Sigmoid colon (tissue), 7 donors: Measurements from ENCODE around the gene CHTF8. TPM values are rescaled to one million over a fixed set of nuclear protein-coding genes. Genes with fewer than 3 reads are reported as not detected.
"Not testable (repeated sequence)": the region's sequence is repeated elsewhere in the genome, so short reads cannot be mapped to it uniquely, and the experiment has no call there.

Experiments
- DNase-seq: peaks from one replicate; pipeline ENCODE4 v3.0.0-alpha.2; 2019
- H3K27ac ChIP-seq, 4 donors: fragments of 200-600 bp; sonication (generic); one replicate each; pipeline ENCODE4 v1.5.1; 2016 to 2019; ENCODE audit warnings: mild to moderate bottlenecking in 1 of 4
- H3K27me3 ChIP-seq, 3 donors: fragments of 200-600 bp; sonication (generic); one replicate each; pipeline ENCODE4 v1.5.1; 2019; ENCODE audit warnings: mild to moderate bottlenecking in 1 of 3
- H3K36me3 ChIP-seq, 4 donors: fragments of 200-600 bp; sonication (generic); one replicate each; pipeline ENCODE4 v1.5.1; 2016 to 2019
- H3K4me1 ChIP-seq, 4 donors: fragments of 200-600 bp; sonication (generic); one replicate each; pipeline ENCODE4 v1.5.1; 2017 to 2019
- H3K4me3 ChIP-seq, 4 donors: fragments of 200-600 bp; sonication (generic); one replicate each; pipeline ENCODE4 v1.5.1; 2017 to 2019; ENCODE audit warnings: mild to moderate bottlenecking in 2 of 4, moderate library complexity in 1 of 4
- H3K9me3 ChIP-seq, 4 donors: fragments of 200-600 bp in 3 of 4; sonication (generic) in 3 of 4; one replicate each; pipeline versions ENCODE4 v1.5.1 to v1.6.1; 2013 to 2019
- EP300 ChIP-seq, 4 donors: sonication (generic); formaldehyde crosslinking; IDR thresholded peaks; one replicate each; pipeline ENCODE4 v1.6.1; 2017; ENCODE audit warnings: antibody characterized with exemption in 4 of 4
- POLR2A ChIP-seq, 2 donors: fragments of 450-650 bp; IDR thresholded peaks; one replicate each; pipeline ENCODE4 v1.6.1; 2016; ENCODE audit warnings: antibody characterized with exemption in 2 of 2, mild to moderate bottlenecking in 2 of 2, moderate library complexity in 2 of 2
- POLR2AphosphoS5 ChIP-seq, 4 donors: sonication (generic); formaldehyde crosslinking; IDR thresholded peaks; one replicate each; pipeline ENCODE4 v1.6.1; 2017; ENCODE audit warnings: antibody characterized with exemption in 4 of 4
- WGBS, 2 donors: extraction: QIAGEN DNeasy Blood & Tissue Kit; methylation state at CpG; one replicate each; pipeline ENCODE4 v1.1.7; 2013; 5-methylcytosine and 5-hydroxymethylcytosine counted together
- intact Hi-C: fragments of 100-400 bp; cut with DNase I; formaldehyde crosslinking; loops from one replicate; pipeline ENCODE4 v1.15.1; 2023
- polyA plus RNA-seq, 3 donors: library from polyadenylated mRNA; stranded (reverse); fragments of 200-250 nt; gene quantifications; one replicate each; pipeline ENCODE4 v1.2.3, GENCODE V29; 2013
- total RNA-seq, 4 donors: library from RNA; depleted of rRNA; stranded (reverse); fragments of >200 nt; gene quantifications; one replicate each; pipeline ENCODE4 v1.1.0, GENCODE V29; 2016
- TF ChIP-seq, protein P1 (sequence below), 4 experiments: fragments of 450-650 bp in 3 of 4; fragments of 200-600 bp in 1 of 4; IDR thresholded peaks; one replicate each; pipeline ENCODE4 v1.5.1; 2016 to 2019; ENCODE audit warnings: antibody characterized with exemption in 4 of 4, mild to moderate bottlenecking in 3 of 4, moderate library complexity in 2 of 4
- donor health status: healthy with polysubstance abuse.
- donor health status: Bipolar disorder and iron deficiency.
- donor health status: healthy.

The CHTF8 gene
- total and polyA plus RNA-seq, 7 donors = 46.3 to 79.2 (median 61.9) TPM

DNA sequence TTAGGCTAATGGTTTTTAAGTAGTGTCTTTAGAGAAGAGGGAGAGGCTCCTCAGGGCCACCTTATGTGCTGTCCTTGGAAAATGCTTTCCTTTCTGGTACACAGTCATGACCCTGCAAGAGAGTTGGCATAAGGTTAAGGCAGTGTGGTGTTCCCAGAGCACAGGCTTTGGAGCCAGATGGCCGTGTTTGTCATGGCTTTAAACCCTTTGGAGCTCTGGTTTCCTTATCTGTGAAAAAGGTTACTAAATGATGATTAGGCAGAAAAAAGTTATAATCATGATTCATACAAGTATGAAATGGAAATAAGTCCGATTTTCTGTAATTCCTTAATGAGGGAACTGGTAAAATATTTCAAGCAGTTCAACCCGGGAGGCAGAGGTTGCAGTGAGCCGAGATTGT lies 13.3 kb upstream of the CHTF8 start:
- Histone ChIP-seq H3K9me3 (no peaks in the 10 kb centered on the region), H3K4me3 (no peak overlapping the region), H3K4me1 (no peaks in the 10 kb centered on the region), H3K36me3 (peaks cover 7 to 81% (median 39%) of the 10 kb centered on the region in 4 donors), H3K27ac (no peak overlapping the region), H3K27me3 (no peaks in the 10 kb centered on the region)
- DNase-seq = no peak
- intact Hi-C loops = no loop called here
- TF ChIP-seq POLR2A (IDR thresholded peaks at IDR 0.05) = no peak
- no peak for TF ChIP-seq EP300 (IDR thresholded peaks at IDR 0.05)
- TF ChIP-seq, protein P1, sequence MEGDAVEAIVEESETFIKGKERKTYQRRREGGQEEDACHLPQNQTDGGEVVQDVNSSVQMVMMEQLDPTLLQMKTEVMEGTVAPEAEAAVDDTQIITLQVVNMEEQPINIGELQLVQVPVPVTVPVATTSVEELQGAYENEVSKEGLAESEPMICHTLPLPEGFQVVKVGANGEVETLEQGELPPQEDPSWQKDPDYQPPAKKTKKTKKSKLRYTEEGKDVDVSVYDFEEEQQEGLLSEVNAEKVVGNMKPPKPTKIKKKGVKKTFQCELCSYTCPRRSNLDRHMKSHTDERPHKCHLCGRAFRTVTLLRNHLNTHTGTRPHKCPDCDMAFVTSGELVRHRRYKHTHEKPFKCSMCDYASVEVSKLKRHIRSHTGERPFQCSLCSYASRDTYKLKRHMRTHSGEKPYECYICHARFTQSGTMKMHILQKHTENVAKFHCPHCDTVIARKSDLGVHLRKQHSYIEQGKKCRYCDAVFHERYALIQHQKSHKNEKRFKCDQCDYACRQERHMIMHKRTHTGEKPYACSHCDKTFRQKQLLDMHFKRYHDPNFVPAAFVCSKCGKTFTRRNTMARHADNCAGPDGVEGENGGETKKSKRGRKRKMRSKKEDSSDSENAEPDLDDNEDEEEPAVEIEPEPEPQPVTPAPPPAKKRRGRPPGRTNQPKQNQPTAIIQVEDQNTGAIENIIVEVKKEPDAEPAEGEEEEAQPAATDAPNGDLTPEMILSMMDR (IDR thresholded peaks at IDR 0.05) = no peak
- no peak for TF ChIP-seq POLR2AphosphoS5 (IDR thresholded peaks at IDR 0.05)
- WGBS, 2 donors = 86 to 90% methylated on average over 4 of the region's 4 CpGs

DNA sequence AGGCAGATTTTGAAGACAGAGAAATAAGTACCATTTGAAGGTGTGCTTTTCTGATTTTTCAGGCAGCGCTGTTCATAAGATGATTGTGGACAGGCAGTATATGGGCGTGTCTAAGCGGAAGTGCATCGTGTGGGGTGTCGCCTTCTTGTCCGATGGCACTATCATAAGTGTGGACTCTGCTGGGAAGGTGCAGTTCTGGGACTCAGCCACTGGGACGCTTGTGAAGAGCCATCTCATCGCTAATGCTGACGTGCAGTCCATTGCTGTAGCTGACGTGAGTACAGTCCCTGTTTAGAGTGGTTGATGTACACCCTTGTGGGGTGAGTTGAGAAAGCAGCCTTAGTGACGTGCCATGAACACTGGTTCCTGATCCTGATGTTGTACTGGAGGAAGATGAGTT lies 10.7 kb upstream of the CHTF8 start:
- no peaks in the 10 kb centered on the region for H3K27me3 ChIP-seq
- peaks cover 12 to 91% (median 42%) of the 10 kb centered on the region in 4 donors for H3K36me3 ChIP-seq

DNA sequence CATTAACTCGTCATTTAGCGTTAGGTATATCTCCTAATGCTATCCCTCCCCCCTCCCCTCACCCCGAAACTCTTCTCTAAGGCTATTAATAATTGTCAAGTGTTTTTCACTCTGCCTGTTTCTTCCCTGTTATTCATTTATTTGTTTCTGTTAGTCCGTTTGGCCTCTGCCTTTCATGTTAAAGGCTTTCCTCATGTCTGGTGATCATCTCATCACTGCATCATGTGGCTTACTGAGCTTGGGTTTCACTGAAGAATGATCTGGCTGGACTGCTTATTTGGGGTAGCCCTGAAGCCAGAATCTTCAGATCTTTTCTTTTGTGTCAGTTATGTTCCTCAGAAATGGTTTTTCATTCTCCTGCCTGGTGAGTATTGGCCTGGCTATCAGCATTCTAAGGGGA lies 9.5 kb upstream of the CHTF8 start:
- peaks cover 12 to 97% (median 40%) of the 10 kb centered on the region in 4 donors for H3K36me3 ChIP-seq
- WGBS, 2 donors = 91 to 93% methylated on average over 4 of the region's 4 CpGs
- intact Hi-C loops = no loop called here

More for the DNA sequence above, 10.7 kb upstream of the CHTF8 start:
- 48 to 84% methylated on average over 11 of the region's 11 CpGs for WGBS, 2 donors
- Histone ChIP-seq H3K27ac (no peak overlapping the region), H3K4me1 (no peaks in the 10 kb centered on the region), H3K4me3 (no peak overlapping the region), H3K9me3 (no peaks in the 10 kb centered on the region)
- TF ChIP-seq, protein P1 (IDR thresholded peaks at IDR 0.05) = no peak
- TF ChIP-seq EP300 (IDR thresholded peaks at IDR 0.05) = no peak
- no peak for TF ChIP-seq POLR2A (IDR thresholded peaks at IDR 0.05)
- TF ChIP-seq POLR2AphosphoS5 (IDR thresholded peaks at IDR 0.05) = no peak
- intact Hi-C loops = no loop called here
- no peak for DNase-seq

DNA sequence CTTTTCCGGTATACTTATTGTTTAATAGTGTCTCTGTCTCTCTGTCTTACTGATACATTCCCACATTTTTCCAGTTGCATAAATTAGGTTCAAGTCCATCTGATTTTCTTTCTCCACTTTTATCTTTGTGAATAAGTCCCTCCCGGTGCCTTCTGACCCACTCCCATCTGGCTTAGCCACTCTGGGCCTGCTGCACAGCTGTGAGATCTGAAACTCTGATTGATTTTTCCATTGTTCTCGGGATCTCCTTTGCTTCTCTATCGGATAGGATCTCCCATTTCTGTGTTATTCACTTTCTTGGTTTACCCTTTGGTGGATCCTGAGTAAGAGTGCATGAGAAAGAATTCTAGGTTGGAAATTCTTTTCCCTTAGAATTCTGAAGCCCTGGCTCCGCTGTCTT lies 8.6 kb upstream of the CHTF8 start:
- intact Hi-C loops = no loop called here
- Histone ChIP-seq H3K27ac (no peak overlapping the region), H3K27me3 (no peaks in the 10 kb centered on the region), H3K4me3 (no peak overlapping the region), H3K4me1 (no peaks in the 10 kb centered on the region), H3K9me3 (no peaks in the 10 kb centered on the region), H3K36me3 (peaks cover 12 to 96% (median 40%) of the 10 kb centered on the region in 4 donors)
- 94 to 97% methylated on average over 5 of the region's 5 CpGs for WGBS, 2 donors
- TF ChIP-seq, protein P1 (IDR thresholded peaks at IDR 0.05) = no peak
- TF ChIP-seq EP300 (IDR thresholded peaks at IDR 0.05) = no peak
- no peak for TF ChIP-seq POLR2A (IDR thresholded peaks at IDR 0.05)
- TF ChIP-seq POLR2AphosphoS5 (IDR thresholded peaks at IDR 0.05) = no peak
- DNase-seq = no peak

More for the DNA sequence above, 9.5 kb upstream of the CHTF8 start:
- H3K9me3 ChIP-seq = no peaks in the 10 kb centered on the region
- H3K4me3 ChIP-seq = no peak overlapping the region
- H3K27ac ChIP-seq = no peak overlapping the region
- H3K27me3 ChIP-seq = no peaks in the 10 kb centered on the region
- TF ChIP-seq, protein P1 (IDR thresholded peaks at IDR 0.05) = no peak
- no peak for TF ChIP-seq POLR2AphosphoS5 (IDR thresholded peaks at IDR 0.05)
- no peak for TF ChIP-seq EP300 (IDR thresholded peaks at IDR 0.05)
- no peak for TF ChIP-seq POLR2A (IDR thresholded peaks at IDR 0.05)
- H3K4me1 ChIP-seq = no peaks in the 10 kb centered on the region
- DNase-seq = no peak

DNA sequence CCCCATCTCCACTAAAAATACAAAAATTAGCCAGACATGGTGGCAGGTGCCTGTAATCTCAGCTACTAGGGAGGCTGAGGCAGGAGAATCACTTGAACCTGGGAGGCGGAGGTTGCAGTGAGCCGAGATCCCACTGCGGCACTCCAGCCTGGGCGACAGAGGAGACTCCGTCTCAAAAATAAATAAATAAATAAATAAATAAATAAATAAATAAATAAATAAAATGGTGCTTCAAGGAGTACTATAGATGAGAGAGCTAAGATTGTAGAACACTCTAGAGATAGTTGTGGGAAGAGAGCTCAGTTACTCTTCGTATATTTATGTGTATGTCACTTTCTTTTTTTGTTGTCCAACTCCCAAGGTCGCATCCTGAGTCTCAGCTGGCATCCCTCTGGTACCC lies 7.1 kb upstream of the CHTF8 start:
- H3K4me1 ChIP-seq, H3K27me3 ChIP-seq, H3K9me3 ChIP-seq, H3K27ac ChIP-seq, DNase-seq, H3K4me3 ChIP-seq, intact Hi-C loops: not testable (repeated sequence)
- peaks cover 12 to 80% (median 34%) of the 10 kb centered on the region in 4 donors for H3K36me3 ChIP-seq
- WGBS, 2 donors = 98% methylated on average over 7 of the region's 7 CpGs
